Adrenal gland (tissue), 12 donors: ENCODE results near the gene EXOC4. TPM values are rescaled to one million over a fixed set of nuclear protein-coding genes. Genes with fewer than 3 reads are reported as not detected.
"Not testable (repeated sequence)": the region's sequence is repeated elsewhere in the genome, so short reads cannot be mapped to it uniquely, and the experiment has no call there.

Experiments
- DNase-seq, 7 donors: peaks; one replicate each; pipeline ENCODE4 v3.0.0-alpha.2; 2019 to 2020
- H3K27ac ChIP-seq, 5 donors: fragments of 200-600 bp; sonication (generic) in 4 of 5; 1 replicate in 3 of 5; 2 replicates in 2 of 5; pipeline versions ENCODE4 v1.5.1 to v1.8.0; 2016 to 2020; ENCODE audit warnings: mild to moderate bottlenecking in 1 of 5
- H3K27me3 ChIP-seq: fragments of 200-600 bp; 2 replicates; pipeline ENCODE4 v1.8.0; 2021
- H3K36me3 ChIP-seq, 2 donors: fragments of 200-600 bp; replicated peaks in 1 of 2; 1 replicate in 1 of 2; 2 replicates in 1 of 2; pipeline versions ENCODE4 v1.5.1 to v1.8.0; 2018 to 2022
- H3K4me1 ChIP-seq, 2 donors: fragments of 200-600 bp; replicated peaks in 1 of 2; 1 replicate in 1 of 2; 2 replicates in 1 of 2; pipeline versions ENCODE4 v1.5.1 to v1.8.0; 2018 to 2021
- H3K4me3 ChIP-seq, 4 donors: fragments of 200-600 bp; sonication (generic) in 3 of 4; one replicate each; pipeline ENCODE4 v1.5.1; 2016 to 2018
- H3K9me3 ChIP-seq, 3 donors: fragments of 200-600 bp; sonication (generic) in 1 of 3; replicated peaks in 1 of 3; 1 replicate in 2 of 3; 2 replicates in 1 of 3; pipeline versions ENCODE4 v1.5.1 to v1.8.0; 2016 to 2021
- POLR2A ChIP-seq, 2 donors: fragments of 450-650 bp; IDR thresholded peaks; one replicate each; pipeline ENCODE4 v1.6.1; 2017; ENCODE audit warnings: antibody characterized with exemption in 2 of 2, mild to moderate bottlenecking in 2 of 2, moderate library complexity in 1 of 2
- WGBS, 4 donors: extraction: QIAGEN DNeasy Blood & Tissue Kit in 2 of 4; methylation state at CpG; one replicate each; pipeline versions ENCODE4 v1.1.5 to v1.1.7; 2013 to 2017; 5-methylcytosine and 5-hydroxymethylcytosine counted together
- intact Hi-C, 2 donors: fragments of 100-400 bp; cut with DNase I; formaldehyde crosslinking; loops; one replicate each; pipeline versions ENCODE4 v1.14.1 to v1.15.0; 2022 to 2023
- polyA plus RNA-seq, 3 donors: library from polyadenylated mRNA; stranded (reverse); fragments of 200-250 nt in 2 of 3; fragments of 350-450 nt in 1 of 3; fragmentation: Illumina TruSeq in 1 of 3; extraction: RNeasy Lipid Tissue Mini Kit (QIAGEN cat#74804) in 1 of 3; gene quantifications; one replicate each; pipeline ENCODE4 v1.2.3, GENCODE V29; 2013 to 2014
- total RNA-seq, 9 donors: library from RNA; depleted of rRNA in 4 of 9; stranded (reverse); fragments of >200 nt in 4 of 9; fragments of 120-200 nt in 1 of 9; fragmentation: NEBNext Ultra II Directional in 1 of 9; extraction: Animal tissue kit (Norgen Biotek cat#: 25700) in 1 of 9; gene quantifications; one replicate each; pipeline versions ENCODE4 v1.1.0 to v1.2.4, GENCODE V29; 2013 to 2023
- TF ChIP-seq, protein P1 (sequence below), 6 experiments: fragments of 450-650 bp in 4 of 6; fragments of 200-600 bp in 2 of 6; sonication (generic) in 1 of 6; IDR thresholded peaks; 1 replicate in 5 of 6; 2 replicates in 1 of 6; pipeline versions ENCODE4 v1.5.1 to v1.8.0; 2016 to 2021; ENCODE audit warnings: antibody characterized with exemption in 6 of 6, mild to moderate bottlenecking in 2 of 6, moderate library complexity in 1 of 6
- donor health status: healthy with polysubstance abuse.
- donor health status: Bipolar disorder and iron deficiency.
- donor health status: DM: yes; HTN: yes; CAD: no.
- donor health status: DM: no; HTN: no; CAD: no.
- donor health status: DM: no; HTN: no; CAD: no.
- donor health status: DM: yes; HTN: yes; CAD: no.

EXOC4 gene
- total and polyA plus RNA-seq, 12 donors: 12.5 to 93.8 (median 67.4) TPM

DNA sequence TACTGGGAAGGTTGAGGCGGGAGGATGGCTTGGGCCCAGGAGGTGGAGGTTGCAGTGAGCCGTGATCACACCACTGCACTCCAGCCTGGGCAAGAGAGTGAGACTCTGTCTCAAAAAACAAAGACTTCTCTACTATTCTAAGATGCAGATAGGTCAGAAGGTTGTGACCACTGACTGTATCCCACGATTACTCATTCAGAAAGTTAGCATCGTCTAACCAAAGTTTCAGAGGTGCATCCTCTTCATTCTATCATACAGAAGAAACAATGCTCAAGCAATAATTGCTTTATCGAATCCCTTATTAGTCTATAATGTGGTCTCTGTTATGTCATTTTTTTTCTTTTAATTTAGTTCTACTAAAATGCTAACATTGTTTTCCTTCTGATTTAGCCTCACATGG is 525.6 kb downstream of the EXOC4 start:
- H3K27me3 ChIP-seq: no peaks in the 10 kb centered on the region
- intact Hi-C loops: no loop called here
- TF ChIP-seq, protein P1, sequence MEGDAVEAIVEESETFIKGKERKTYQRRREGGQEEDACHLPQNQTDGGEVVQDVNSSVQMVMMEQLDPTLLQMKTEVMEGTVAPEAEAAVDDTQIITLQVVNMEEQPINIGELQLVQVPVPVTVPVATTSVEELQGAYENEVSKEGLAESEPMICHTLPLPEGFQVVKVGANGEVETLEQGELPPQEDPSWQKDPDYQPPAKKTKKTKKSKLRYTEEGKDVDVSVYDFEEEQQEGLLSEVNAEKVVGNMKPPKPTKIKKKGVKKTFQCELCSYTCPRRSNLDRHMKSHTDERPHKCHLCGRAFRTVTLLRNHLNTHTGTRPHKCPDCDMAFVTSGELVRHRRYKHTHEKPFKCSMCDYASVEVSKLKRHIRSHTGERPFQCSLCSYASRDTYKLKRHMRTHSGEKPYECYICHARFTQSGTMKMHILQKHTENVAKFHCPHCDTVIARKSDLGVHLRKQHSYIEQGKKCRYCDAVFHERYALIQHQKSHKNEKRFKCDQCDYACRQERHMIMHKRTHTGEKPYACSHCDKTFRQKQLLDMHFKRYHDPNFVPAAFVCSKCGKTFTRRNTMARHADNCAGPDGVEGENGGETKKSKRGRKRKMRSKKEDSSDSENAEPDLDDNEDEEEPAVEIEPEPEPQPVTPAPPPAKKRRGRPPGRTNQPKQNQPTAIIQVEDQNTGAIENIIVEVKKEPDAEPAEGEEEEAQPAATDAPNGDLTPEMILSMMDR (IDR thresholded peaks at IDR 0.05): no peak
- no peak for TF ChIP-seq POLR2A (IDR thresholded peaks at IDR 0.05)
- no peak overlapping the region for H3K4me3 ChIP-seq
- DNase-seq: no peak
- no peaks in the 10 kb centered on the region for H3K36me3 ChIP-seq
- no peaks in the 10 kb centered on the region for H3K4me1 ChIP-seq
- H3K9me3 ChIP-seq: no peaks in the 10 kb centered on the region
- no peak overlapping the region for H3K27ac ChIP-seq
- WGBS, 4 donors: 93 to 97% (median 96%) methylated on average over 5 of the region's 5 CpGs

DNA sequence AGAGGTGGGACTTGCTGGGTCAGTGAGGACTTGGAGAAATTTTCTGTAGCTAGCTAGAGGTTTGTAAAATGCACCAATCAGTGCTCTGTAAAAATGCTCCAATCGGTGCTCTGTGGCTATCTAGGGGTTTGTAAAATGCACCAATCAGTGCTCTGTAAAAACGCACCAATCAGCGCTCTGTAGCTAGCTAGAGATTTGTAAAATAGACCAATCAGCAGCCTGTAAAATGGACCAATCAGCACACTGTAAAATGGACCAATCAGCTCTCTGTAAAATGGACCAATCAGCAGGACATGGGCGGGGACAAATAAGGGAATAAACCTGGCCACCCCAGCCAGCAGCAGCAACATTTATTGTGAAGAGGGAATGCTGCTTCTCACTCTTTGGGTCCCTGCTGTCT is 526.7 kb downstream of the EXOC4 start:
- DNase-seq, H3K4me1 ChIP-seq, H3K36me3 ChIP-seq, H3K27ac ChIP-seq, intact Hi-C loops, H3K4me3 ChIP-seq, H3K27me3 ChIP-seq, H3K9me3 ChIP-seq: not testable (repeated sequence)
- 95 to 97% (median 96%) methylated on average over 4 of the region's 4 CpGs for WGBS, 4 donors

DNA sequence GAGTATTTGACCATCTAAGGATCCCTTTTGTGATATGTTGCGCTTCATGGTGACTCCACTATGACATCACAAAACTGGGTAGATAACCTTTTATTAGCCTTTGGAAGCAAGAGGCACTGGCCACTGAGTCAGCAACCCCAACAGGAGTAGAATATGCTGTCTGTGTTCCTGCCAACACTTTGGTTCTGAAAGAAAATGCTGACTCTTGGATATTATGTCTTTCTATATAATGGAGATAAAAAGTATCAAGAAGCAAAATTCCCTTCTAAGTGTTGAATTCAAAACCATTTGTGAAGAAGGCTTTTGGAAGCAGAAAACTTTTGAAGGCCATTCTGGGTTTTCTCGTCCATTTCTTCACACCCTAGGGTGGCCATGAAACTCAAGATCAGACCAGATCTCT is 528.0 kb downstream of the EXOC4 start:
- WGBS, 4 donors: 50 to 76% (median 58%) methylated on average over 2 of the region's 2 CpGs
- H3K36me3 ChIP-seq: no peaks in the 10 kb centered on the region

DNA sequence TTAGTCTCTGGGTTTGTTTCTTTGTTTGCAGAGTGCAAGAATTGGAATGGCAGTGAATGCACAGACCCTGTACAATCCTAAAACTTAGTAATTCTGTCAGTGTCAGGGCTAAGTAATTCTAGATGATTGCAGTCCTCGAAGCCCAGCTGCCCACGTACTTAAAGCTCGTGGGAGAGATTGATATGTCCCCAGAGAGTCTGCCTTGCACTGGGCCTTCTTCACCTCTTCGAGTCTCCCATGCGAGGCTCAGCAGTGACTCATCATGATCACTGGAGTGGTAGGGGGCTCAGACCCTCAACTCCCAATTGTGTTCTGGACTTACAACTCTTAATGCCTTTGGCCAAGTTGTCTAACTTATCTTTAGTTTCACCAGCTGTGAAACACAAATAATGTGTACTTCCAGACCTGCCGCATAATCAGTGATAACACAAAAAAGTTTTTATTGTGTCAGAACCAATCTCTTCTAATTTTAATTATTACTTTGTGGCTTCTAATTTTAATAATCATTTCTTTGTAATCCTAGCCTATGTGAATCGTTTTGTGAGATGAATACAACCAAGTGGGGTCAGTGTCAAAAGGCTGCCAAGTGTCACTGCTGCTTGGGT is 528.7 kb downstream of the EXOC4 start:
- no peaks in the 10 kb centered on the region for H3K36me3 ChIP-seq
- H3K27me3 ChIP-seq: no peaks in the 10 kb centered on the region
- no peaks in the 10 kb centered on the region for H3K9me3 ChIP-seq
- TF ChIP-seq, protein P1 (IDR thresholded peaks at IDR 0.05): no peak
- TF ChIP-seq POLR2A (IDR thresholded peaks at IDR 0.05): no peak
- intact Hi-C loops: no loop called here
- no peak for DNase-seq
- H3K4me1 ChIP-seq: no peaks in the 10 kb centered on the region
- 76 to 87% (median 79%) methylated on average over 7 of the region's 7 CpGs for WGBS, 4 donors
- no peak overlapping the region for H3K4me3 ChIP-seq
- no peak overlapping the region for H3K27ac ChIP-seq

More for the DNA sequence above, 528.0 kb downstream of the EXOC4 start:
- intact Hi-C loops: no loop called here
- H3K4me1 ChIP-seq: no peaks in the 10 kb centered on the region
- no peak for TF ChIP-seq POLR2A (IDR thresholded peaks at IDR 0.05)
- TF ChIP-seq, protein P1 (IDR thresholded peaks at IDR 0.05): no peak
- no peak overlapping the region for H3K27ac ChIP-seq
- DNase-seq: no peak
- no peaks in the 10 kb centered on the region for H3K27me3 ChIP-seq
- H3K4me3 ChIP-seq: no peak overlapping the region
- H3K9me3 ChIP-seq: no peaks in the 10 kb centered on the region

DNA sequence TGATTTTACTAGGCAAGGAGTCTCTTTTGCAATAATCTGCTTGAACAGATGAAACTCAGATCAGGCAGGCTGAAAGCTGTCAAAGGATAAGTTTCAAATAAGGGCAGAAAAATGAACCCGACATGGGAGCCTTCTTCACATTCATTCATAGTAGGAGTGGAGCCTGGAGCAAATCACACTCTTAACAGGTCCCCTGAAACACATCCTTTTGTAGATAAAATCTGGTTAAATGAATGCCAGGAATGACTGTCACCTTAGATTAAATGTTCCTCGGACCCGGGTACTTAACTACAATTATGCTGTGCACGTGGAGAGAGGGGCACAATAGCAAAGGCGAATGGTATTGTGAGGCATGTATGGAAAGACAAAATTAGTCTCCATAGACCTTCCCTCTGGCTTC is 529.6 kb downstream of the EXOC4 start:
- Histone ChIP-seq H3K4me3 (no peak overlapping the region), H3K9me3 (no peaks in the 10 kb centered on the region), H3K36me3 (no peaks in the 10 kb centered on the region), H3K4me1 (no peaks in the 10 kb centered on the region), H3K27ac (no peak overlapping the region), H3K27me3 (no peaks in the 10 kb centered on the region)
- DNase-seq: no peak
- intact Hi-C loops: no loop called here
- 86 to 96% (median 92%) methylated on average over 5 of the region's 5 CpGs for WGBS, 4 donors
- TF ChIP-seq, protein P1 (IDR thresholded peaks at IDR 0.05): no peak
- no peak for TF ChIP-seq POLR2A (IDR thresholded peaks at IDR 0.05)
